Measurements from ENCODE around the gene DDAH1. TPM values are rescaled to one million over a fixed set of nuclear protein-coding genes. Genes with fewer than 3 reads are reported as not detected.
A peak's percentile ranks its signal among the peaks of the same experiment; 100 is the strongest.

The DDAH1 gene
- total and polyA plus RNA-seq, 2 of the 4 experiments (the other 2 are of a cell fraction) = 78.0 to 94.5 TPM

GRCh38 chr1:85295654-85296053 lies 169.3 kb downstream of the DDAH1 start:
- WGBS, 2 experiments (ENCODE audit: extremely low coverage in 2 of 2, insufficient read length in 1 of 2) = 100% methylated on average over 1 of the region's 4 CpGs; no CpG with 5 or more reads in 1 of the 2 experiments
- BruUV-seq (replicated peaks) = no TSS peak
- DNase-seq (no peak), ATAC-seq (ENCODE audit: low read depth) (no peak)
- POLR2A ChIA-PET (ENCODE audit: unreplicated experiment) = no interaction called here
- H3K4me3 ChIP-seq (ENCODE audit: insufficient read depth, low read depth, low read length) = no peak overlapping the region
- dilution Hi-C loops (cut with HindIII; ENCODE audit: low sequenced_read_pairs, unreplicated experiment) (no loop called here), in situ Hi-C loops (cut with MboI; ENCODE audit: low sequenced_read_pairs) (no loop called here), intact Hi-C loops (cut with micrococcal nuclease) (no loop called here)
- H3K56ac ChIP-seq (ENCODE audit: extremely low read depth, insufficient read depth, low read length) = no peak overlapping the region
- H4K5ac ChIP-seq (ENCODE audit: low read depth, low read length) = peak overlapping the region; percentile 2; the same call in 1 of the 2 replicates
- H4K20me1 ChIP-seq (ENCODE audit: insufficient read depth, low read length) = peaks cover 3% of the 10 kb centered on the region; the same call in 1 of the 2 replicates
- H3K4me1 ChIP-seq (ENCODE audit: control insufficient read depth, insufficient read depth, low read length) = peaks cover 22% of the 10 kb centered on the region
- TF ChIP-seq FOS (IDR thresholded peaks at IDR 0.05; ENCODE audit: low read depth, low read length) (no peak), RFX5 (IDR thresholded peaks at IDR 0.05; ENCODE audit: low read depth, low read length) (no peak), MXI1 (IDR thresholded peaks at IDR 0.05; ENCODE audit: borderline replicate concordance, low read depth, low read length) (no peak)
- no peak overlapping the region for H2BK15ac ChIP-seq (ENCODE audit: low read depth, low read length)
- no peak overlapping the region for H3K4me2 ChIP-seq (ENCODE audit: low read depth, low read length)
- no peak overlapping the region for H4K8ac ChIP-seq (ENCODE audit: low read depth in 2 of 2, low read length in 2 of 2)
- H3K27ac ChIP-seq (ENCODE audit: insufficient read depth, low read length) = no peak overlapping the region
- no peaks in the 10 kb centered on the region for H3K9me3 ChIP-seq (ENCODE audit: control insufficient read depth, insufficient read depth, low read length)
- peak overlapping the region; percentile 50; the same call in 1 of the 2 replicates for H2AK5ac ChIP-seq (ENCODE audit: low read depth, low read length)
- no peak overlapping the region for H2AFZ ChIP-seq (replicated peaks; ENCODE audit: low read length, poor library complexity)
- no peak overlapping the region for H2BK5ac ChIP-seq (ENCODE audit: low read depth, low read length, poor library complexity, severe bottlenecking)
- peak overlapping the region; percentile 8; the same call in 1 of the 2 replicates for H2BK120ac ChIP-seq (ENCODE audit: low read depth, low read length)
- CTCF ChIA-PET = no interaction called here
- peak overlapping the region; percentile 28; the same call in 1 of the 2 replicates for H2BK20ac ChIP-seq (ENCODE audit: low read depth, low read length)
- H3K23ac ChIP-seq (ENCODE audit: low read depth, low read length) = no peak overlapping the region
- no peaks in the 10 kb centered on the region for H3K27me3 ChIP-seq (ENCODE audit: control insufficient read depth, insufficient read depth, low read length)
- 0 out of 2 replicates have a peak overlapping the region, but pooled peaks have one; percentile 0 for H3K14ac ChIP-seq (replicated peaks; ENCODE audit: low read depth, low read length)
- peaks cover 22% of the 10 kb centered on the region for H3K9me1 ChIP-seq (ENCODE audit: insufficient read depth, low read length)
- H2AK9ac ChIP-seq (replicated peaks; ENCODE audit: low read depth, low read length, poor library complexity) = no peak overlapping the region
- no peak overlapping the region for H4K91ac ChIP-seq (ENCODE audit: insufficient read depth, low read depth, low read length)
- peaks cover 0 to 10% of the 10 kb centered on the region in 2 experiments; a peak in 1 of 4 replicates for H3K79me1 ChIP-seq (ENCODE audit: low read depth in 1 of 2, low read length in 2 of 2)
- H3K9ac ChIP-seq (ENCODE audit: low read depth, low read length) = no peak overlapping the region
- H3K36me3 ChIP-seq (ENCODE audit: control insufficient read depth, insufficient read depth, low read length) = no peaks in the 10 kb centered on the region
- no peak overlapping the region for H3K18ac ChIP-seq (ENCODE audit: low read depth, low read length)
- peak overlapping the region; percentile 73 for H3K4ac ChIP-seq (ENCODE audit: low read depth, low read length)
